HCT116 (cell line): ENCODE measurements around the gene CSPG4.

Experiments
- CTCF ChIP-seq, 3 experiments: fragments of 200-600 bp in 1 of 3; sonication (generic) in 1 of 3; IDR thresholded peaks in 2 of 3; conservative IDR thresholded peaks in 1 of 3; 2 replicates each; pipeline ENCODE4 v1.5.1; 2012 to 2017; ENCODE audit warnings: low read depth in 2 of 3, low read length in 2 of 3, antibody characterized with exemption in 1 of 3, borderline replicate concordance in 1 of 3, control low read depth in 1 of 3, mild to moderate bottlenecking in 1 of 3, mixed read lengths in 1 of 3, mixed run types in 1 of 3, moderate library complexity in 1 of 3; ENCODE audit not compliant: insufficient read depth in 1 of 3
- ELF1 ChIP-seq: IDR thresholded peaks from 2 replicates; pipeline ENCODE4 v1.6.1; 2012; ENCODE audit warnings: low read depth, borderline replicate concordance
- EZH2 ChIP-seq: fragments of 200-600 bp; sonication (generic); IDR thresholded peaks from 2 replicates; pipeline ENCODE4 v1.6.1; 2017; ENCODE audit warnings: antibody characterized with exemption, mixed run types
- FOSL1 ChIP-seq: IDR thresholded peaks from 2 replicates; pipeline ENCODE4 v1.6.1; 2012; ENCODE audit warnings: low read depth
- MAX ChIP-seq: IDR thresholded peaks from 2 replicates; pipeline ENCODE4 v1.6.1; 2012
- POLR2A ChIP-seq: IDR thresholded peaks from 2 replicates; pipeline ENCODE4 v1.7.0; 2011; ENCODE audit warnings: borderline replicate concordance; ENCODE audit not compliant: insufficient read depth, insufficient read length; ENCODE audit errors: extremely low read depth
- POLR2AphosphoS5 ChIP-seq: IDR thresholded peaks from 2 replicates; pipeline ENCODE4 v1.6.1; 2011; ENCODE audit warnings: mild to moderate bottlenecking, low read depth, low read length, moderate library complexity
- SIN3A ChIP-seq: IDR thresholded peaks from 2 replicates; pipeline ENCODE4 v1.6.1; 2012; ENCODE audit warnings: low read depth
- ZNF274 ChIP-seq: fragments of 200-500 bp; sonication (Bioruptor generic); IDR thresholded peaks from 2 replicates; pipeline ENCODE4 v1.6.1; 2014; ENCODE audit warnings: mild to moderate bottlenecking, low read depth, low read length, inconsistent platforms

GRCh38 chr15:75720297-75720696, 7.6 kb upstream of the CSPG4 start:
- no peak for TF ChIP-seq CTCF (IDR thresholded peaks at IDR 0.05 in 2 of 3, conservative IDR thresholded peaks at IDR 0.05 in 1 of 3; ENCODE audit: borderline replicate concordance in 1 of 3, insufficient read depth in 1 of 3, low read depth in 2 of 3, low read length in 2 of 3)
- TF ChIP-seq POLR2AphosphoS5 = no peak
- TF ChIP-seq ZNF274 = no peak
- no peak for TF ChIP-seq EZH2
- no peak for TF ChIP-seq MAX
- TF ChIP-seq FOSL1 = no peak
- no peak for TF ChIP-seq ELF1
- TF ChIP-seq SIN3A = no peak
- no peak for TF ChIP-seq POLR2A
